Muscle of leg (tissue), 11 donors: ENCODE measurements around the gene RUSF1. TPM values are rescaled to one million over a fixed set of nuclear protein-coding genes. Genes with fewer than 3 reads are reported as not detected.

Source experiments
- DNase-seq: peaks from one replicate; pipeline ENCODE4 v3.0.0; 2013
- H3K27ac ChIP-seq: one replicate; pipeline ENCODE4 v1.5.1; 2013; ENCODE audit warnings: mild to moderate bottlenecking, low read length, control low read depth
- H3K27me3 ChIP-seq: one replicate; pipeline ENCODE4 v1.6.1; 2013; ENCODE audit warnings: low read length; ENCODE audit not compliant: control insufficient read depth, insufficient read depth
- H3K36me3 ChIP-seq: one replicate; pipeline ENCODE4 v1.6.1; 2013; ENCODE audit warnings: low read length; ENCODE audit not compliant: control insufficient read depth, insufficient read depth
- H3K4me1 ChIP-seq: one replicate; pipeline ENCODE4 v1.6.1; 2013; ENCODE audit warnings: low read length; ENCODE audit not compliant: control insufficient read depth, insufficient read depth
- H3K4me3 ChIP-seq: one replicate; pipeline ENCODE4 v1.5.1; 2013; ENCODE audit warnings: low read length, control low read depth
- H3K9me3 ChIP-seq: replicated peaks from 2 replicates; pipeline ENCODE4 v1.6.1; 2013; ENCODE audit warnings: low read depth, low read length; ENCODE audit not compliant: control insufficient read depth
- WGBS: methylation state at CpG from one replicate; pipeline ENCODE4 v1.1.5; 2013; ENCODE audit warnings: missing lambda C conversion rate; ENCODE audit not compliant: insufficient coverage; 5-methylcytosine and 5-hydroxymethylcytosine counted together
- polyA plus RNA-seq, 8 donors: library from polyadenylated mRNA; unstranded; fragments of 120-200 nt; gene quantifications; one replicate each; pipeline versions ENCODE4 v1.2.1 to v1.2.3, GENCODE V29; 2013; ENCODE audit warnings: inconsistent platforms in 1 of 8, low replicate concordance in 1 of 8; ENCODE audit not compliant: insufficient read length in 8 of 8, insufficient read depth in 1 of 8
- total RNA-seq: library from RNA; stranded (reverse); fragments of 120-200 nt; gene quantifications from one replicate; pipeline ENCODE4 v1.2.4, GENCODE V29; 2013

Gene RUSF1
- total and polyA plus RNA-seq, 9 donors = 34.7 to 57.8 (median 49.4) TPM

DNA sequence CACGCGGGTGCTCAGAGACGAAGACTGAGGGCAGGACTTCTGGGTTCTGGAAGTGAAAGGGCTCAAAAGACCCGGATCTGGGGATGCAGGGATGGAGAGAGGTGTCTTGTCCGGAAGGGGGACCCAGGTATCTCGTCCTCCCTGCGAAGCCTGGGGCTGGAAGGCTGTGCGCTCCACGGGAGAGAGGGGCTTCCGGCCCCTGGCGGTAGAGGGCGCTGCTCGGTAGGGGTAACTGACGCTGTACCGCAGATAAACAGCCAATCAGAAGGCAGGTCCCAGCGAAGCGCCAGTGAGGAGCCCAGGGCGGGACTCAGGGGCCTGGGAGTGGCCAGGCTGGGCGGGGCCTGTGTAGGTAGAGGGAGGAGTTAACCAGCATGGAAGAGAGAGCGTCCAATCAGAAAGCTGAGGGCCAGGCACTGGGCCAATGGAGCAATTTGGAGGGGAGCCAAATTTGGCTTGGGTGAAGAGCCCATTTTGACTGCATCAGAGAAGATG lies 35.4 kb downstream of the RUSF1 start:
- Histone ChIP-seq H3K36me3 (peaks cover 43% of the 10 kb centered on the region), H3K27me3 (no peaks in the 10 kb centered on the region), H3K27ac (peak overlapping the region; percentile 94), H3K4me3 (peak overlapping the region; percentile 88), H3K9me3 (no peaks in the 10 kb centered on the region), H3K4me1 (peaks cover 47% of the 10 kb centered on the region)
- DNase-seq = peak; percentile 94
- 27% methylated on average over 20 of the region's 20 CpGs for WGBS

DNA sequence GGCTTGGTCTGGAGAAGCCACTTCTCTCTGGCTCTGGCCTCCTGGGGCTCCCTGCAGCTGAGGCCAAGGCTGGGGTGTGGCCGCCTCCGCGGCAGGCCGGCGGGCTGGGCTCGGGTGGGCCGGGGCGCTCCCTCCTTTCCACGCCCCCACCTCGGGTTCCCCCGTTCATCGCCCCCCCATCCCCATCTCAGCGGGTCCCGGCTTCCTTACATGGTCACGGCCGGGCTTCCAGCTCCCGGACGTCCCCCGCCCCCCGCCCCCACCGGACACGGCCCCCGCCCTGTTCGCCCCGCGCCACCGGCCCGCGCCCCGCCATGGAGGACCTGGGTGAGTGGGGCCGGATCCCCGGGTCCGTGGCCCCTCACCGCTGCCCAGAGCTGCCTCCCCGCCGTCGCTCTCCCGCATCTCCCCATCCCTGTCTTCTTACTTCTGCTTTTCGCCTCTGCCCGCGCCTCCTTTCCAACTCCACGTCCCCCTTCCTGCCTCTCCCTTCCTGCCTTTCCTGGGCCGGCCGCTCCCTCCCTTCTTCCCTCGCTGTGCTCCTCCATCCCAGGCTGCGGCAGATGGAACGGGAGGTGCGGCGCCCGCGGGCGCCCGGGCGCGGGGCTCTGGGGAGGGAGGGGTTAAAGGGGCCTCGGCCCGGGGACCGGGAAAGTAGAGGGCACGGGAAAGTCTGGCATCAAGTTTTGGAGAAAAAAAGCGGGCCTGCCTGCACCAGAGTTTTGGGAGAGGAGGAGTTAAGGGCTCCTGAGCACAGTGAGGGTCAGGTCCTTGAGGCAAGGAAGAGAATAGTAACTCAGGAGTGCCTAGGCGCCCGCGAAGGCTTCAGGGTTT lies 36.1 kb downstream of the RUSF1 start, which contains the start of gene TGFB1I1:
Gene TGFB1I1, plus strand, starts transcription at position 278 of the 834 bp plus-strand sequence. Its CDS starts 37 bp downstream, at position 315.
- Histone ChIP-seq H3K4me3 (peak within 1 kb of the TSS; percentile 88), H3K4me1 (peaks cover 44% of the 10 kb centered on the region), H3K36me3 (peaks cover 40% of the 10 kb centered on the region), H3K27me3 (no peaks in the 10 kb centered on the region), H3K9me3 (no peaks in the 10 kb centered on the region), H3K27ac (peak within 1 kb of the TSS; percentile 94)
- under 1% methylated on average over 43 of the region's 63 CpGs for WGBS
- DNase-seq = peak; percentile 92

DNA sequence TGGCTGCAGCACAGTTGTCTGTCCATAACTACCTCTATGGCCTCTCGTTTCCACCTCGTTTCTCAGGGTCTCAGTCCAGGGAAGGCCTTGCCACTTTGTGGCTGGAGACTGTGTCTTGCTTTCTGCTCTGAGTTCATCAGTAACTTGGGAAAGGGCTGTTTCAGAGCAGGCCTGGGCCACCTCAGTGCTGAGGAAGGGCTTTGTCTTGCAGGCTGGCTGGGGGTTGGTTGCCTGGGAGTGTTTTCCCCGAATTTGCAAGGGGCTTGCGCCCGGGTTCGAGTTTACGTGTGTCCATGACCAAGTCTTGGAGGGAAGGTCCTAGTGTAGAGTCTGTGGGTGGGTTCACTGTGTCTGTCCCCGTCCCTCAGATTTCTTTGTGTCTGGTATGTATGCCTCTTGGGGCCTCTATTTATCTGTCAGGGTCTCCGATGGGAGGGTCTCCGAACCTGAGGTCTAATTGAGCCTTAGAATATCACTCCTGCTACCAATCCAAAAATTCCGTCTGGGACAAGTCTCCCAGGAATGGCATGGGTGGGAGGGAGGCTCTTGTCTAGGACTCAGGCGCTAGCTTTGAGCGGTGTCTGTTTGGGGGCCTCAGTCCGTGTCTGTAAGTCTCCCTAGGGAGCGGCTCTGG lies 36.8 kb downstream of the RUSF1 start:
- no peaks in the 10 kb centered on the region for H3K27me3 ChIP-seq
- DNase-seq = no peak
- peaks cover 42% of the 10 kb centered on the region for H3K4me1 ChIP-seq
- peak overlapping the region; percentile 94 for H3K27ac ChIP-seq
- 0% methylated on average over 4 of the region's 15 CpGs for WGBS
- peaks cover 41% of the 10 kb centered on the region for H3K36me3 ChIP-seq
- no peaks in the 10 kb centered on the region for H3K9me3 ChIP-seq
- peak overlapping the region; percentile 88 for H3K4me3 ChIP-seq

GRCh38 chr16:31470615-31471014 lies 37.6 kb downstream of the RUSF1 start:
- H3K9me3 ChIP-seq = no peaks in the 10 kb centered on the region
- H3K27ac ChIP-seq = peak overlapping the region; percentile 94
- peaks cover 35% of the 10 kb centered on the region for H3K4me1 ChIP-seq
- H3K4me3 ChIP-seq = no peak overlapping the region
- H3K27me3 ChIP-seq = no peaks in the 10 kb centered on the region
- DNase-seq = no peak
- no CpG with 5 or more reads among the region's 3 CpGs for WGBS
- H3K36me3 ChIP-seq = peaks cover 41% of the 10 kb centered on the region

DNA sequence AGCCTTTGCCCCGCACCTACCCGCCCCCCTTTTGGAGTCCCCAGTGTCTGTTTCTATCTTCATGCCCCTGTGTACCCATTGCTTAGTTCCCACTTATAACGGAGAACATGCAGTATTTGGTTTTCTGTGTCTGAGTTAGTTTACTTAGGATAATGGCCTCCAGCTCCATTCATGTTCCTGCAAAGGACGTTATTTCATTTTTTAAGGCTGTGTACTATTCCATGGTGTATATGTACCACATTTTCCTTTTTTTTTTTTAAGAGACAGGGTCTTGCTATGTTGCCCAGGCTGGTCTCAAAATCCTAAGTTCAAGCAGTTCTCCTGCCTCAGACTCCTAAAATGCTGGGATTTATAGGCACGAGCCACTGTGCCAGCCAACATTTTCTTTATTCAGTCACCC lies 40.3 kb downstream of the RUSF1 start:
- H3K27ac ChIP-seq = no peak overlapping the region
- WGBS = no CpG with 5 or more reads among the region's 5 CpGs
- H3K9me3 ChIP-seq = no peaks in the 10 kb centered on the region
- no peak overlapping the region for H3K4me3 ChIP-seq
- peaks cover 38% of the 10 kb centered on the region for H3K36me3 ChIP-seq
- peaks cover 19% of the 10 kb centered on the region for H3K4me1 ChIP-seq
- no peaks in the 10 kb centered on the region for H3K27me3 ChIP-seq
- no peak for DNase-seq

DNA sequence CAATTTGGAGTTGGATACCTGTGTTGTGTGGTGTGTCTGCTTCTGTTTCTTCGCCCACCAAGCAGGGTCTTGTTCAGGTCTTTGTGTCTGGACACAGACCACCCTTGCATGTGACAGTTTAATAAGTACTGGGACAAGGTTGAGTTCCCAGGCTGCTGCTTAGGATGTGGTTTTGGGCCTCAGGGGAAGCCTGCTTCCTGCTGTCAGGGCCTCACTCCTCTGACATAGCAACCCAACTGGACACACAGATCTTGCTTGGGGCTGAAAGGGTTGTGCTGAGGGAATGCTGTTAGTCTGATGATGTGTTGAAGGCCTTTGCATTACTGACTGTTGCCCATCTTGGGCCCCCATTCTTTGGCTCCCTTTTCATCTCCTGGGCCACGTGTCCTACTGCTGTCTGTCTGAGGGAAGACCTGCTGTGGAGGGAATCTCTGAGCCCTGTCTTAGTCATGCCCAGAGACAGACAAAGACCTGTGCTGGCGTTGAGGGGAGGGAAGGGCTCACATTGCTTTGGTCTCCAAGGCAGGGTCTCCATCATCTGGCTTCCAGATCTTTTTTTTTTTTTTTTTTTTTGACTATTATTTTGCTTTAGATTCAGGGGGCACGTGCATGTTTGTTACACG lies 40.9 kb downstream of the RUSF1 start:
- WGBS = 64% methylated on average over 2 of the region's 5 CpGs
- no peak overlapping the region for H3K4me3 ChIP-seq
- H3K4me1 ChIP-seq = peaks cover 14% of the 10 kb centered on the region
- peaks cover 44% of the 10 kb centered on the region for H3K36me3 ChIP-seq
- H3K9me3 ChIP-seq = no peaks in the 10 kb centered on the region
- no peaks in the 10 kb centered on the region for H3K27me3 ChIP-seq
- H3K27ac ChIP-seq = peak overlapping the region; percentile 35
- DNase-seq = no peak

- no peak for DNase-seq
- Histone ChIP-seq H3K27me3 (no peaks in the 10 kb centered on the region), H3K27ac (no peak overlapping the region), H3K36me3 (peaks cover 49% of the 10 kb centered on the region), H3K9me3 (no peaks in the 10 kb centered on the region), H3K4me3 (no peak overlapping the region), H3K4me1 (peaks cover 11% of the 10 kb centered on the region)
- 94% methylated on average over 14 of the region's 18 CpGs for WGBS
These were observed 41.8 kb downstream of the RUSF1 start for GRCh38 chr16:31466381-31466841.

GRCh38 chr16:31465788-31466370 lies 42.3 kb downstream of the RUSF1 start:
- H3K4me1 ChIP-seq = peaks cover 9% of the 10 kb centered on the region
- no peaks in the 10 kb centered on the region for H3K27me3 ChIP-seq
- peaks cover 49% of the 10 kb centered on the region for H3K36me3 ChIP-seq
- DNase-seq = no peak
- 86% methylated on average over 14 of the region's 20 CpGs for WGBS
- no peaks in the 10 kb centered on the region for H3K9me3 ChIP-seq
- H3K4me3 ChIP-seq = no peak overlapping the region
- no peak overlapping the region for H3K27ac ChIP-seq

GRCh38 chr16:31464781-31465260 lies 43.4 kb downstream of the RUSF1 start:
- Histone ChIP-seq H3K27ac (no peak overlapping the region), H3K4me1 (peaks cover 13% of the 10 kb centered on the region), H3K36me3 (peaks cover 49% of the 10 kb centered on the region), H3K9me3 (no peaks in the 10 kb centered on the region), H3K27me3 (no peaks in the 10 kb centered on the region), H3K4me3 (no peak overlapping the region)
- WGBS = 83% methylated on average over 9 of the region's 17 CpGs
- DNase-seq = no peak
